ENCODE results near the gene TADA3.

TADA3 gene

GRCh38 chr3:9809615-9810432, 17.6 kb upstream of the TADA3 start, which contains the start of gene TTLL3:
TTLL3 (plus strand) TSS chr3:9810262; CDS start chr3:9810662, 400 bp downstream.
- DNase-seq: peak; percentile 44

GRCh38 chr3:9809239-9809614, 17.0 kb upstream of the TADA3 start:
- DNase-seq: no peak

- peak; percentile 4 for DNase-seq
These were observed 16.2 kb upstream of the TADA3 start for GRCh38 chr3:9808345-9809037.

- no peak for DNase-seq
These were observed 15.7 kb upstream of the TADA3 start for GRCh38 chr3:9807981-9808344.

GRCh38 chr3:9806688-9807589, 14.7 kb upstream of the TADA3 start:
- no peak for DNase-seq

GRCh38 chr3:9806137-9806536, 13.9 kb upstream of the TADA3 start:
- no peak for DNase-seq

GRCh38 chr3:9804996-9805395, 12.7 kb upstream of the TADA3 start:
- no peak for DNase-seq

GRCh38 chr3:9803494-9803893, 11.2 kb upstream of the TADA3 start:
- DNase-seq: no peak

GRCh38 chr3:9800529-9800928, 8.3 kb upstream of the TADA3 start:
- DNase-seq: no peak

- no peak for DNase-seq
These were observed 5.1 kb upstream of the TADA3 start for GRCh38 chr3:9797196-9797945.

GRCh38 chr3:9795207-9795606, 2.9 kb upstream of the TADA3 start:
- no peak for DNase-seq

GRCh38 chr3:9794400-9794799, 2.1 kb upstream of the TADA3 start:
- no peak for DNase-seq

- DNase-seq: no peak
These were observed 998 bp upstream of the TADA3 start for GRCh38 chr3:9793161-9793781.

- DNase-seq: no peak
These were observed 376 bp downstream of the TADA3 start for GRCh38 chr3:9791790-9792404.

GRCh38 chr3:9791127-9791526, 1.1 kb downstream of the TADA3 start:
- no peak for DNase-seq

GRCh38 chr3:9787714-9788113, 4.6 kb downstream of the TADA3 start:
- no peak for DNase-seq

- DNase-seq: no peak
These were observed 5.2 kb downstream of the TADA3 start for GRCh38 chr3:9786825-9787669.

GRCh38 chr3:9786209-9786739, 6.0 kb downstream of the TADA3 start:
- no peak for DNase-seq

- DNase-seq: no peak
These were observed 6.7 kb downstream of the TADA3 start for GRCh38 chr3:9785602-9786001.

GRCh38 chr3:9784965-9785364, 7.3 kb downstream of the TADA3 start:
- DNase-seq: no peak

Measured in NCI-H510A (cell line).